Caco-2 (cell line): ENCODE results near the gene UNC79. TPM values are rescaled to one million over a fixed set of nuclear protein-coding genes. Genes with fewer than 3 reads are reported as not detected.
"Not testable (repeated sequence)": the region's sequence is repeated elsewhere in the genome, so short reads cannot be mapped to it uniquely, and the experiment has no call there.

Source experiments
- BruUV-seq: library from RNA; stranded (reverse); fragments of 400-500 nt; replicated peaks from 2 replicates; lab custom pipeline; 2021; lab: Mats Ljungman, UMichigan
- CTCF ChIA-PET: fragments of 300-600 bp; sonication (Branson Sonifier 250); formaldehyde crosslinking; loops from one replicate; lab custom pipeline; 2022; ENCODE audit warnings: antibody characterized with exemption; lab: Charles Lee
- POLR2A ChIA-PET: fragments of 300-600 bp; sonication (Branson Sonifier 250); formaldehyde crosslinking; loops from one replicate; lab custom pipeline; 2022; ENCODE audit warnings: antibody characterized with exemption; lab: Charles Lee
- DNase-seq, 2 experiments: peaks; one replicate each; pipeline versions ENCODE4 v3.0.0 to v3.0.0-alpha.2; 2020 to 2022
- H3K27me3 ChIP-seq: replicated peaks from 2 replicates; pipeline ENCODE4 v1.6.0; 2011; ENCODE audit warnings: low read length; ENCODE audit not compliant: control insufficient read depth, insufficient read depth
- H3K36me3 ChIP-seq: 2 replicates; pipeline ENCODE4 v1.5.1; 2011; ENCODE audit warnings: low read length; ENCODE audit not compliant: control insufficient read depth, insufficient read depth
- H3K4me1 ChIP-seq: fragments of 250-450 bp; sonication (Bioruptor Pico); 2 replicates; pipeline ENCODE4 v1.5.1; 2020; ENCODE audit warnings: mild to moderate bottlenecking
- H3K4me3 ChIP-seq: 2 replicates; pipeline ENCODE4 v1.5.1; 2011; ENCODE audit warnings: low read depth, mild to moderate bottlenecking, control low read depth, low read length
- H3K9me3 ChIP-seq: fragments of 250-450 bp; sonication (Bioruptor Pico); 2 replicates; pipeline ENCODE4 v1.5.1; 2020; ENCODE audit warnings: mild to moderate bottlenecking, moderate library complexity
- H3K27ac Mint-ChIP-seq: one replicate; pipeline ENCODE4 v1.8.0; 2022; ENCODE audit warnings: mixed read lengths; ENCODE audit not compliant: unreplicated experiment
- H3K27me3 Mint-ChIP-seq: one replicate; pipeline ENCODE4 v1.8.0; 2022; ENCODE audit warnings: mixed read lengths; ENCODE audit not compliant: insufficient read depth, unreplicated experiment
- H3K36me3 Mint-ChIP-seq: one replicate; pipeline ENCODE4 v1.8.0; 2022; ENCODE audit warnings: mild to moderate bottlenecking, mixed read lengths; ENCODE audit not compliant: insufficient read depth, unreplicated experiment
- H3K4me1 Mint-ChIP-seq: one replicate; pipeline ENCODE4 v1.8.0; 2022; ENCODE audit warnings: low read depth, mixed read lengths; ENCODE audit not compliant: unreplicated experiment
- H3K4me3 Mint-ChIP-seq: one replicate; pipeline ENCODE4 v1.8.0; 2022; ENCODE audit warnings: mild to moderate bottlenecking, moderate library complexity, mixed read lengths; ENCODE audit not compliant: unreplicated experiment
- H3K9me3 Mint-ChIP-seq: one replicate; pipeline ENCODE4 v1.8.0; 2022; ENCODE audit warnings: mixed read lengths; ENCODE audit not compliant: unreplicated experiment
- CTCF ChIP-seq, 2 experiments: fragments of 200-600 bp in 1 of 2; IDR thresholded peaks; 1 replicate in 1 of 2; 2 replicates in 1 of 2; pipeline versions ENCODE4 v1.5.1 to v1.8.0; 2011 to 2022; ENCODE audit warnings: antibody characterized with exemption in 1 of 2, control low read depth in 1 of 2, inconsistent platforms in 1 of 2, low read depth in 1 of 2, low read length in 1 of 2, mild to moderate bottlenecking in 1 of 2, moderate library complexity in 1 of 2; ENCODE audit not compliant: insufficient read depth in 1 of 2, severe bottlenecking in 1 of 2, unreplicated experiment in 1 of 2
- intact Hi-C: fragments of 100-400 bp; cut with micrococcal nuclease; formaldehyde crosslinking; loops from one replicate; pipeline ENCODE4 v1.10.0; 2022; ENCODE audit not compliant: unreplicated experiment
- total RNA-seq: library from RNA; stranded (reverse); gene quantifications from 2 replicates; pipeline ENCODE4 v1.2.3, GENCODE V29; 2022

The UNC79 gene
- total RNA-seq, 1 experiment from 2014 or later = 0.07 TPM

- intact Hi-C loops = no loop called here
Observed at GRCh38 chr14:93402951-93403350, 27.8 kb upstream of the UNC79 start.

GRCh38 chr14:93410021-93410420, 20.7 kb upstream of the UNC79 start:
- ChIA-PET POLR2A (no interaction called here), CTCF (no interaction called here)
- Mint-ChIP-seq H3K27ac (no peak overlapping the region), H3K27me3 (no peaks in the 10 kb centered on the region), H3K4me3 (no peak overlapping the region), H3K4me1 (no peaks in the 10 kb centered on the region), H3K9me3 (no peaks in the 10 kb centered on the region), H3K36me3 (no peaks in the 10 kb centered on the region)
- intact Hi-C loops = no loop called here
- no peak for TF ChIP-seq CTCF (IDR thresholded peaks at IDR 0.05; ENCODE audit: insufficient read depth in 1 of 2, low read depth in 1 of 2, low read length in 1 of 2, severe bottlenecking in 1 of 2, unreplicated experiment in 1 of 2)
- DNase-seq = no peak
- H3K4me1 ChIP-seq = no peaks in the 10 kb centered on the region
- no peak overlapping the region for H3K4me3 ChIP-seq
- no peaks in the 10 kb centered on the region for H3K27me3 ChIP-seq
- H3K9me3 ChIP-seq = no peaks in the 10 kb centered on the region
- no TSS peak for BruUV-seq
- H3K36me3 ChIP-seq = no peaks in the 10 kb centered on the region

More at GRCh38 chr14:93402951-93403350, 27.8 kb upstream of the UNC79 start:
- H3K4me1 Mint-ChIP-seq = no peaks in the 10 kb centered on the region
- H3K27me3 Mint-ChIP-seq = peaks cover 31% of the 10 kb centered on the region
- Histone ChIP-seq H3K4me3 (no peak overlapping the region), H3K36me3 (no peaks in the 10 kb centered on the region), H3K9me3 (no peaks in the 10 kb centered on the region), H3K4me1 (no peaks in the 10 kb centered on the region), H3K27me3 (no peaks in the 10 kb centered on the region)
- no peak for DNase-seq
- no peak for TF ChIP-seq CTCF (IDR thresholded peaks at IDR 0.05; ENCODE audit: insufficient read depth in 1 of 2, low read depth in 1 of 2, low read length in 1 of 2, severe bottlenecking in 1 of 2, unreplicated experiment in 1 of 2)
- no peaks in the 10 kb centered on the region for H3K9me3 Mint-ChIP-seq
- BruUV-seq = no TSS peak
- H3K4me3 Mint-ChIP-seq = no peak overlapping the region
- ChIA-PET CTCF (no interaction called here), POLR2A (no interaction called here)
- no peak overlapping the region for H3K27ac Mint-ChIP-seq
- no peaks in the 10 kb centered on the region for H3K36me3 Mint-ChIP-seq

GRCh38 chr14:93410893-93411292, 19.8 kb upstream of the UNC79 start:
- CTCF ChIA-PET = no interaction called here
- Mint-ChIP-seq H3K4me1 (no peaks in the 10 kb centered on the region), H3K27me3 (no peaks in the 10 kb centered on the region), H3K9me3 (no peaks in the 10 kb centered on the region), H3K36me3 (no peaks in the 10 kb centered on the region), H3K4me3 (no peak overlapping the region), H3K27ac (no peak overlapping the region)
- no TSS peak for BruUV-seq
- no peak for DNase-seq
- no peaks in the 10 kb centered on the region for H3K36me3 ChIP-seq
- H3K27me3 ChIP-seq = no peaks in the 10 kb centered on the region
- no peaks in the 10 kb centered on the region for H3K9me3 ChIP-seq
- no peak for TF ChIP-seq CTCF (IDR thresholded peaks at IDR 0.05; ENCODE audit: insufficient read depth in 1 of 2, low read depth in 1 of 2, low read length in 1 of 2, severe bottlenecking in 1 of 2, unreplicated experiment in 1 of 2)
- intact Hi-C loops = no loop called here
- POLR2A ChIA-PET = no interaction called here
- H3K4me3 ChIP-seq = no peak overlapping the region
- H3K4me1 ChIP-seq = no peaks in the 10 kb centered on the region

GRCh38 chr14:93425136-93425535, 5.6 kb upstream of the UNC79 start:
- H3K27me3 ChIP-seq, H3K27ac Mint-ChIP-seq, intact Hi-C loops, DNase-seq, H3K36me3 Mint-ChIP-seq, CTCF ChIA-PET, POLR2A ChIA-PET, H3K27me3 Mint-ChIP-seq, BruUV-seq, H3K4me3 Mint-ChIP-seq, H3K9me3 ChIP-seq, H3K4me1 Mint-ChIP-seq, H3K36me3 ChIP-seq, H3K4me1 ChIP-seq, H3K4me3 ChIP-seq: not testable (repeated sequence)
- peaks cover 37% of the 10 kb centered on the region for H3K9me3 Mint-ChIP-seq
